Measurements from ENCODE around the gene ESR2. TPM values are rescaled to one million over a fixed set of nuclear protein-coding genes. Genes with fewer than 3 reads are reported as not detected.
"Not testable (repeated sequence)": the region's sequence is repeated elsewhere in the genome, so short reads cannot be mapped to it uniquely, and the experiment has no call there.

The ESR2 gene
- total RNA-seq, 2 donors from 2014 or later: 0.64 TPM; not detected in 1

- DNase-seq (ENCODE audit: low spot score): no peak
- no peaks in the 10 kb centered on the region for H3K27me3 Mint-ChIP-seq
- H3K9me3 Mint-ChIP-seq: no peaks in the 10 kb centered on the region
- no peaks in the 10 kb centered on the region for H3K4me1 Mint-ChIP-seq (ENCODE audit: low read depth in 2 of 2)
- no peaks in the 10 kb centered on the region for H3K36me3 Mint-ChIP-seq
- no peak for ATAC-seq
- no peak overlapping the region for H3K27ac Mint-ChIP-seq
- H3K4me3 Mint-ChIP-seq: no peak overlapping the region
These were observed 134.6 kb downstream of the ESR2 start for GRCh38 chr14:64159588-64159987.

GRCh38 chr14:64158608-64159007 is 135.6 kb downstream of the ESR2 start:
- Mint-ChIP-seq H3K4me1 (ENCODE audit: low read depth in 2 of 2) (no peaks in the 10 kb centered on the region), H3K36me3 (no peaks in the 10 kb centered on the region), H3K27me3 (no peaks in the 10 kb centered on the region), H3K9me3 (no peaks in the 10 kb centered on the region), H3K27ac (no peak overlapping the region), H3K4me3 (no peak overlapping the region)
- no peak for DNase-seq (ENCODE audit: low spot score)
- ATAC-seq: no peak

GRCh38 chr14:64149921-64150320 is 144.2 kb downstream of the ESR2 start:
- no peaks in the 10 kb centered on the region for H3K9me3 Mint-ChIP-seq
- H3K36me3 Mint-ChIP-seq: peaks cover 12% of the 10 kb centered on the region
- ATAC-seq: no peak
- DNase-seq (ENCODE audit: low spot score): no peak
- H3K27ac Mint-ChIP-seq: no peak overlapping the region
- no peak overlapping the region for H3K4me3 Mint-ChIP-seq
- H3K27me3 Mint-ChIP-seq: no peaks in the 10 kb centered on the region
- H3K4me1 Mint-ChIP-seq (ENCODE audit: low read depth in 2 of 2): no peaks in the 10 kb centered on the region

GRCh38 chr14:64147126-64147790 is 146.9 kb downstream of the ESR2 start:
- no peak for ATAC-seq
- no peak overlapping the region for H3K4me3 Mint-ChIP-seq
- no peak for DNase-seq (ENCODE audit: low spot score)
- H3K27ac Mint-ChIP-seq: no peak overlapping the region
- H3K4me1 Mint-ChIP-seq (ENCODE audit: low read depth in 2 of 2): peaks cover 0 to 3% of the 10 kb centered on the region in 2 donors
- no peaks in the 10 kb centered on the region for H3K9me3 Mint-ChIP-seq
- peaks cover 16% of the 10 kb centered on the region for H3K36me3 Mint-ChIP-seq
- H3K27me3 Mint-ChIP-seq: no peaks in the 10 kb centered on the region

GRCh38 chr14:64137657-64138290 is 156.4 kb downstream of the ESR2 start:
- no peak for DNase-seq (ENCODE audit: low spot score)
- no peaks in the 10 kb centered on the region for H3K4me1 Mint-ChIP-seq (ENCODE audit: low read depth in 2 of 2)
- no peak for ATAC-seq
- H3K27ac Mint-ChIP-seq: peak overlapping the region in 1 of 2 donors; percentile 30
- no peaks in the 10 kb centered on the region for H3K27me3 Mint-ChIP-seq
- H3K4me3 Mint-ChIP-seq: no peak overlapping the region
- H3K9me3 Mint-ChIP-seq: no peaks in the 10 kb centered on the region
- H3K36me3 Mint-ChIP-seq: peaks cover 10% of the 10 kb centered on the region

GRCh38 chr14:64126548-64126947 is 167.6 kb downstream of the ESR2 start:
- Mint-ChIP-seq H3K27me3 (no peaks in the 10 kb centered on the region), H3K9me3 (no peaks in the 10 kb centered on the region), H3K4me3 (no peak overlapping the region), H3K27ac (no peak overlapping the region), H3K4me1 (ENCODE audit: low read depth in 2 of 2) (peaks cover 0 to 5% of the 10 kb centered on the region in 2 donors), H3K36me3 (peaks cover 18% of the 10 kb centered on the region)
- no peak for ATAC-seq
- no peak for DNase-seq (ENCODE audit: low spot score)

GRCh38 chr14:64125270-64125669 is 168.9 kb downstream of the ESR2 start:
- Mint-ChIP-seq H3K4me3 (no peak overlapping the region), H3K36me3 (peaks cover 18% of the 10 kb centered on the region), H3K27ac (no peak overlapping the region), H3K4me1 (ENCODE audit: low read depth in 2 of 2) (peaks cover 0 to 5% of the 10 kb centered on the region in 2 donors), H3K9me3 (no peaks in the 10 kb centered on the region), H3K27me3 (no peaks in the 10 kb centered on the region)
- ATAC-seq (no peak), DNase-seq (ENCODE audit: low spot score) (no peak)

GRCh38 chr14:64123241-64123822 is 170.8 kb downstream of the ESR2 start:
- peak in 1 of 2 donors; percentile 42 for ATAC-seq
- no peak for DNase-seq (ENCODE audit: low spot score)
- no peaks in the 10 kb centered on the region for H3K27me3 Mint-ChIP-seq
- peaks cover 18% of the 10 kb centered on the region for H3K36me3 Mint-ChIP-seq
- H3K27ac Mint-ChIP-seq: peak overlapping the region in 1 of 2 donors; percentile 36
- peaks cover 4 to 16% of the 10 kb centered on the region in 2 donors for H3K4me1 Mint-ChIP-seq (ENCODE audit: low read depth in 2 of 2)
- peak overlapping the region; percentile 30 for H3K4me3 Mint-ChIP-seq
- H3K9me3 Mint-ChIP-seq: no peaks in the 10 kb centered on the region

- Mint-ChIP-seq H3K9me3 (no peaks in the 10 kb centered on the region), H3K27ac (peak overlapping the region; percentile 12 to 48)
- ATAC-seq: no peak
These were observed 174.2 kb downstream of the ESR2 start for GRCh38 chr14:64119980-64120379.

GRCh38 chr14:64119500-64119899 is 174.7 kb downstream of the ESR2 start:
- peak overlapping the region; percentile 12 to 48 for H3K27ac Mint-ChIP-seq
- DNase-seq (ENCODE audit: low spot score) (no peak), ATAC-seq (peak; percentile 55 to 90)
- H3K4me1 Mint-ChIP-seq (ENCODE audit: low read depth in 2 of 2): peaks cover 4 to 20% of the 10 kb centered on the region in 2 donors
- no peaks in the 10 kb centered on the region for H3K9me3 Mint-ChIP-seq
- H3K27me3 Mint-ChIP-seq: no peaks in the 10 kb centered on the region
- H3K36me3 Mint-ChIP-seq: peaks cover 9% of the 10 kb centered on the region
- H3K4me3 Mint-ChIP-seq: no peak overlapping the region

More at GRCh38 chr14:64119980-64120379, 174.2 kb downstream of the ESR2 start:
- H3K27me3 Mint-ChIP-seq: no peaks in the 10 kb centered on the region
- H3K4me3 Mint-ChIP-seq: no peak overlapping the region
- H3K4me1 Mint-ChIP-seq (ENCODE audit: low read depth in 2 of 2): peaks cover 4 to 20% of the 10 kb centered on the region in 2 donors
- H3K36me3 Mint-ChIP-seq: peaks cover 9% of the 10 kb centered on the region
- DNase-seq (ENCODE audit: low spot score): no peak

GRCh38 chr14:64118892-64119291 is 175.3 kb downstream of the ESR2 start:
- Mint-ChIP-seq H3K27ac (peak overlapping the region; percentile 12 to 48), H3K4me3 (peak overlapping the region; percentile 23), H3K27me3 (no peaks in the 10 kb centered on the region), H3K9me3 (no peaks in the 10 kb centered on the region), H3K4me1 (ENCODE audit: low read depth in 2 of 2) (peaks cover 4 to 20% of the 10 kb centered on the region in 2 donors), H3K36me3 (peaks cover 9% of the 10 kb centered on the region)
- no peak for DNase-seq (ENCODE audit: low spot score)
- ATAC-seq: no peak

GRCh38 chr14:64118403-64118742 is 175.8 kb downstream of the ESR2 start:
- not testable (repeated sequence) for DNase-seq (ENCODE audit: low spot score); H3K36me3 Mint-ChIP-seq; H3K9me3 Mint-ChIP-seq; H3K27me3 Mint-ChIP-seq; ATAC-seq; H3K4me3 Mint-ChIP-seq
- Mint-ChIP-seq H3K4me1 (ENCODE audit: low read depth in 2 of 2) (peaks cover 4 to 18% of the 10 kb centered on the region in 2 donors), H3K27ac (peak overlapping the region; percentile 34 to 59)

GRCh38 chr14:64117671-64118402 is 176.3 kb downstream of the ESR2 start:
- Mint-ChIP-seq H3K27me3 (no peaks in the 10 kb centered on the region), H3K4me3 (no peak overlapping the region), H3K27ac (peak overlapping the region; percentile 34 to 59), H3K4me1 (ENCODE audit: low read depth in 2 of 2) (peaks cover 4 to 15% of the 10 kb centered on the region in 2 donors), H3K36me3 (peaks cover 7% of the 10 kb centered on the region), H3K9me3 (no peaks in the 10 kb centered on the region)
- DNase-seq (ENCODE audit: low spot score): no peak
- no peak for ATAC-seq

GRCh38 chr14:64115401-64115800 is 178.8 kb downstream of the ESR2 start:
- Mint-ChIP-seq H3K9me3 (no peaks in the 10 kb centered on the region), H3K27ac (peak overlapping the region in 1 of 2 donors; percentile 48), H3K4me3 (no peak overlapping the region), H3K4me1 (ENCODE audit: low read depth in 2 of 2) (peaks cover 4 to 15% of the 10 kb centered on the region in 2 donors), H3K27me3 (no peaks in the 10 kb centered on the region), H3K36me3 (peaks cover 8% of the 10 kb centered on the region)
- DNase-seq (ENCODE audit: low spot score) (no peak), ATAC-seq (no peak)

Data from natural killer cell treated with Interleukin-12 subunit alpha and Interleukin-12 subunit beta and Interleukin-15 and Interleukin-18, amount 100 ng/mL, for 72 hours (primary cell).